Measurements from ENCODE around the gene NPPB. TPM values are rescaled to one million over a fixed set of nuclear protein-coding genes. Genes with fewer than 3 reads are reported as not detected.

Gene NPPB
- total and polyA plus RNA-seq, 9 of the 15 experiments (the other 6 are each of a cell fraction or from before 2014, with no cell fraction given): not detected

DNA sequence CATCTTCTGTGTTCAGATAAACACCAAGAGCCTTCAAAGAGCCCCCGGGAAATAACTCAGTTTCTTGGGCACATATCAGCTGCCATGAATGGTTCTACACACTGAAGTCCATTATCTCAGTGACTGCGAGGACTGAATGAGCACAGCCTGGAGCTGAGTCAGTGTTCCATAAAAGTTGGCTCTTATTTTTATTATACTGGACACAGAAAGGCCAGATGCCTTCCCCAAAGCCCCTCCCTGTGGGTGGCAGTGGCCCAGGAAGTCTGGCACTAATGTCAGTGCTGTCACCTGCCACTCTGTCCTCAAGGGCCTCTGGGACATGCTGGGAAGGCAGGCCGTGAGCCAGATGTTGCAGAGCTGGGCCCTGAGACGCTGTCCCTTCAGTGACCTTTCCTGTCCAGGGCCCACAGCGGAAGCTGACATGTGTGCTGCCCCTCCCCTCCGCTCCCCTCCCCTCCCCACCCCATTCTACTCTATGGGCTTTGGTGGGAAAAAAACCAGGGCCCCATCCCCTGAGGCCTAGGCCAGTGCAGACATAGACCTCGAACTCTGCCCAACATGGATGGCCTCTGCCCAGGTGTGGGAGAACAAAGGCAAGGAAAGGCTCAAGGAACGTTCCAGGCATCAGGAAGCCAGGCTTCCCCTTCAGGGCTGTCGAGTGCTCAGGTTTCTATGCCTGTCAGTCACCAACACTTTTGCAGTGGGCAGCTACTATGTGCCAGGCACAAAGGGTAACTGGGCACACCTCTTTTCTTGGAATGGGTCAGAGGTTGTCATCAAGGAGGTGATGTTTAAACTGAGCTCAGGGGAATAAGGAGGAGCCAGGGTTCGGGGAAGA, 22.4 kb upstream of the NPPB start (continued):
- no peak for TF ChIP-seq MYBL2 (IDR thresholded peaks at IDR 0.05; ENCODE audit: low read depth)
- TF ChIP-seq MYBL2 (CRISPR knock-in tag; IDR thresholded peaks at IDR 0.05; ENCODE audit: borderline replicate concordance): no peak
- no peak for TF ChIP-seq ZNF282 (CRISPR knock-in tag; IDR thresholded peaks at IDR 0.05)
- TF ChIP-seq CCNT2 (IDR thresholded peaks at IDR 0.05; ENCODE audit: borderline replicate concordance, extremely low read depth, insufficient read length, low read depth, low read length): no peak
- TF ChIP-seq PCBP1 (IDR thresholded peaks at IDR 0.05; ENCODE audit: low read depth, low read length, poor library complexity, severe bottlenecking): no peak
- no peak for TF ChIP-seq FOS (IDR thresholded peaks at IDR 0.05; ENCODE audit: extremely low read depth, insufficient read length)
- peak; percentile 39 for TF ChIP-seq ARHGAP35 (IDR thresholded peaks at IDR 0.05; ENCODE audit: partially characterized antibody)
- TF ChIP-seq EP400 (IDR thresholded peaks at IDR 0.05): no peak
- no peak for TF ChIP-seq YBX1 (IDR thresholded peaks at IDR 0.05)
- TF ChIP-seq SRSF9 (IDR thresholded peaks at IDR 0.05; ENCODE audit: borderline replicate concordance, low read depth, low read length): no peak
- 0 out of 4 replicates have a peak, but pooled peaks of 1 of the 2 experiments have one; percentile 18 for TF ChIP-seq FOXK2 (conservative IDR thresholded peaks at IDR 0.05 in 1 of 2, IDR thresholded peaks at IDR 0.05 in 1 of 2; ENCODE audit: low read depth in 2 of 2)
- TF ChIP-seq RBBP5 (IDR thresholded peaks at IDR 0.05; ENCODE audit: borderline replicate concordance, insufficient read depth, low read length, poor library complexity, severe bottlenecking): no peak
- TF ChIP-seq ARNT (IDR thresholded peaks at IDR 0.05): no peak
- peak; percentile 82; the same call in 1 of the 2 replicates for TF ChIP-seq ZNF449 (CRISPR knock-in tag; IDR thresholded peaks at IDR 0.05)
- peak; percentile 83 for TF ChIP-seq VEZF1 (CRISPR knock-in tag; IDR thresholded peaks at IDR 0.05)
- TF ChIP-seq HDAC2 (IDR thresholded peaks at IDR 0.05): 0 out of 2 replicates have a peak, but pooled peaks have one; percentile 15
- TF ChIP-seq RNF2 (IDR thresholded peaks at IDR 0.05): peak; percentile 75
- TF ChIP-seq PRMT5 (CRISPR knock-in tag; IDR thresholded peaks at IDR 0.05): no peak
- TF ChIP-seq HIVEP1 (CRISPR knock-in tag; IDR thresholded peaks at IDR 0.05): peak; percentile 15; the same call in 1 of the 2 replicates
- TF ChIP-seq, protein P1, sequence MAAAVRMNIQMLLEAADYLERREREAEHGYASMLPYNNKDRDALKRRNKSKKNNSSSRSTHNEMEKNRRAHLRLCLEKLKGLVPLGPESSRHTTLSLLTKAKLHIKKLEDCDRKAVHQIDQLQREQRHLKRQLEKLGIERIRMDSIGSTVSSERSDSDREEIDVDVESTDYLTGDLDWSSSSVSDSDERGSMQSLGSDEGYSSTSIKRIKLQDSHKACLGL (CRISPR knock-in tag; IDR thresholded peaks at IDR 0.05; ENCODE audit: borderline replicate concordance, poor library complexity, severe bottlenecking): no peak
- peak; percentile 70 for TF ChIP-seq ETV1 (tag; conservative IDR thresholded peaks at IDR 0.05; ENCODE audit: low read depth)
- no peak for TF ChIP-seq DLX4 (CRISPR knock-in tag; IDR thresholded peaks at IDR 0.05)
- TF ChIP-seq POLR2H (tag; IDR thresholded peaks at IDR 0.05; ENCODE audit: low read depth): no peak

All from K562 (cell line).